ENCODE results near the gene MECP2. TPM values are rescaled to one million over a fixed set of nuclear protein-coding genes. Genes with fewer than 3 reads are reported as not detected.

The MECP2 gene
- total and polyA plus RNA-seq, 2 of the 13 experiments (the other 11 are each of a cell fraction or from before 2014, with no cell fraction given) = 7.9 to 18.1 TPM

- TF ChIP-seq, protein P1, sequence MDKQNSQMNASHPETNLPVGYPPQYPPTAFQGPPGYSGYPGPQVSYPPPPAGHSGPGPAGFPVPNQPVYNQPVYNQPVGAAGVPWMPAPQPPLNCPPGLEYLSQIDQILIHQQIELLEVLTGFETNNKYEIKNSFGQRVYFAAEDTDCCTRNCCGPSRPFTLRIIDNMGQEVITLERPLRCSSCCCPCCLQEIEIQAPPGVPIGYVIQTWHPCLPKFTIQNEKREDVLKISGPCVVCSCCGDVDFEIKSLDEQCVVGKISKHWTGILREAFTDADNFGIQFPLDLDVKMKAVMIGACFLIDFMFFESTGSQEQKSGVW (CRISPR knock-in tag; IDR thresholded peaks at IDR 0.05; ENCODE audit: borderline replicate concordance) = no peak
- TF ChIP-seq ZNF281 (CRISPR knock-in tag; IDR thresholded peaks at IDR 0.05; ENCODE audit: borderline replicate concordance) = 0 out of 2 replicates have a peak, but pooled peaks have one; percentile 3
- TF ChIP-seq PBX2 (CRISPR knock-in tag; IDR thresholded peaks at IDR 0.05) = peak; percentile 81
- TF ChIP-seq, protein P2, sequence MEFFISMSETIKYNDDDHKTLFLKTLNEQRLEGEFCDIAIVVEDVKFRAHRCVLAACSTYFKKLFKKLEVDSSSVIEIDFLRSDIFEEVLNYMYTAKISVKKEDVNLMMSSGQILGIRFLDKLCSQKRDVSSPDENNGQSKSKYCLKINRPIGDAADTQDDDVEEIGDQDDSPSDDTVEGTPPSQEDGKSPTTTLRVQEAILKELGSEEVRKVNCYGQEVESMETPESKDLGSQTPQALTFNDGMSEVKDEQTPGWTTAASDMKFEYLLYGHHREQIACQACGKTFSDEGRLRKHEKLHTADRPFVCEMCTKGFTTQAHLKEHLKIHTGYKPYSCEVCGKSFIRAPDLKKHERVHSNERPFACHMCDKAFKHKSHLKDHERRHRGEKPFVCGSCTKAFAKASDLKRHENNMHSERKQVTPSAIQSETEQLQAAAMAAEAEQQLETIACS (CRISPR knock-in tag; IDR thresholded peaks at IDR 0.05) = peak; percentile 74
- no peak for TF ChIP-seq ZNF737 (CRISPR knock-in tag; IDR thresholded peaks at IDR 0.05; ENCODE audit: borderline replicate concordance)
- no peak for TF ChIP-seq SP1 (IDR thresholded peaks at IDR 0.05)
- TF ChIP-seq SP1 (CRISPR knock-in tag; IDR thresholded peaks at IDR 0.05) = peak; percentile 53; the same call in 1 of the 2 replicates
- no peak for TF ChIP-seq THYN1 (CRISPR knock-in tag; IDR thresholded peaks at IDR 0.05; ENCODE audit: borderline replicate concordance, low read depth)
- peak; percentile 24; the same call in 1 of the 2 replicates for TF ChIP-seq POLR2AphosphoS5 (IDR thresholded peaks at IDR 0.05; ENCODE audit: low read depth, low read length)
- TF ChIP-seq AGO2 (optimal IDR thresholded peaks at IDR 0.05; ENCODE audit: low read depth, low read length) = no peak
- peak in 1 of 2 experiments; percentile 28; a peak in 1 of 4 replicates for TF ChIP-seq POLR2A (IDR thresholded peaks at IDR 0.05; ENCODE audit: insufficient read depth in 1 of 2, low read depth in 2 of 2, low read length in 2 of 2)
- TF ChIP-seq, protein P3, sequence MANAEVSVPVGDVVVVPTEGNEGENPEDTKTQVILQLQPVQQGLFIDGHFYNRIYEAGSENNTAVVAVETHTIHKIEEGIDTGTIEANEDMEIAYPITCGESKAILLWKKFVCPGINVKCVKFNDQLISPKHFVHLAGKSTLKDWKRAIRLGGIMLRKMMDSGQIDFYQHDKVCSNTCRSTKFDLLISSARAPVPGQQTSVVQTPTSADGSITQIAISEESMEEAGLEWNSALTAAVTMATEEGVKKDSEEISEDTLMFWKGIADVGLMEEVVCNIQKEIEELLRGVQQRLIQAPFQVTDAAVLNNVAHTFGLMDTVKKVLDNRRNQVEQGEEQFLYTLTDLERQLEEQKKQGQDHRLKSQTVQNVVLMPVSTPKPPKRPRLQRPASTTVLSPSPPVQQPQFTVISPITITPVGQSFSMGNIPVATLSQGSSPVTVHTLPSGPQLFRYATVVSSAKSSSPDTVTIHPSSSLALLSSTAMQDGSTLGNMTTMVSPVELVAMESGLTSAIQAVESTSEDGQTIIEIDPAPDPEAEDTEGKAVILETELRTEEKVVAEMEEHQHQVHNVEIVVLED (CRISPR knock-in tag; IDR thresholded peaks at IDR 0.05; ENCODE audit: borderline replicate concordance) = peak; percentile 64; the same call in 1 of the 2 replicates
- TF ChIP-seq RNF2 (conservative IDR thresholded peaks at IDR 0.05; ENCODE audit: low read depth) = no peak
- 0 out of 2 replicates have a peak, but pooled peaks have one; percentile 21 for TF ChIP-seq DMAP1 (CRISPR knock-in tag; IDR thresholded peaks at IDR 0.05)
- TF ChIP-seq ZFY (CRISPR knock-in tag; IDR thresholded peaks at IDR 0.05) = 0 out of 2 replicates have a peak, but pooled peaks have one; percentile 23
- no peak for TF ChIP-seq ZBTB7A (CRISPR knock-in tag; IDR thresholded peaks at IDR 0.05)
- TF ChIP-seq YY1 (IDR thresholded peaks at IDR 0.05; ENCODE audit: insufficient read depth, insufficient replicate concordance, low read depth, low read length) = peak; percentile 87
Measured at GRCh38 chrX:154097589-154098541, at the start of gene MECP2 (continued).
